NCI-H446 (cell line): ENCODE results near the gene WTIP.
"Not testable (repeated sequence)": the region's sequence is repeated elsewhere in the genome, so short reads cannot be mapped to it uniquely, and the experiment has no call there.

Experiments used
- DNase-seq, 2 experiments: peaks; one replicate each; lab custom pipeline; 2025; lab: John Stamatoyannopoulos, UW

Gene WTIP

GRCh38 chr19:34480971-34481841, at the start of gene WTIP:
TSS of gene WTIP (plus strand) at chr19:34481758. CDS start at chr19:34481975, 217 bp downstream.
- DNase-seq = no peak

- no peak for DNase-seq
These were observed 48.8 kb upstream of the WTIP start for GRCh38 chr19:34432797-34433196.

DNA sequence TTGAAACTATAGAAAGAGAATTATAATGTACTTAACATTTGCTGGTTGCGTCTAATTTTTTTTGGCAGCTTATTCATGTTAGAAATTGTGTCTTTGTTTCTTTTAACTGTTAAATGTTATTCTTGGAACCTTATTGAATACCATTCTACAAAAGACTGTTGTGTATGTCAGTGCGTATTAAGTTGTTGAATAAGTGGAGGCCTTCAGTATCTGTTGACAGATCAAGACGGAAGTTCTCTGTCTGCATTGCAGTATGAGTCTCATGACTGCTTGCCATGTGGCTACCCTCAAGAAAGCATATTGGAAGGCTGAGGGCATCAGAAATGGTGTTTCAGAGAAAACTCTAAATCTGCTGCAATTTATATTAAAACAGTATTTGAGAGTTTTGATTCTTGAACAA, 44.8 kb upstream of the WTIP start:
- no peak for DNase-seq

- DNase-seq = no peak
These were observed 33.4 kb upstream of the WTIP start for GRCh38 chr19:34448191-34448590.

DNA sequence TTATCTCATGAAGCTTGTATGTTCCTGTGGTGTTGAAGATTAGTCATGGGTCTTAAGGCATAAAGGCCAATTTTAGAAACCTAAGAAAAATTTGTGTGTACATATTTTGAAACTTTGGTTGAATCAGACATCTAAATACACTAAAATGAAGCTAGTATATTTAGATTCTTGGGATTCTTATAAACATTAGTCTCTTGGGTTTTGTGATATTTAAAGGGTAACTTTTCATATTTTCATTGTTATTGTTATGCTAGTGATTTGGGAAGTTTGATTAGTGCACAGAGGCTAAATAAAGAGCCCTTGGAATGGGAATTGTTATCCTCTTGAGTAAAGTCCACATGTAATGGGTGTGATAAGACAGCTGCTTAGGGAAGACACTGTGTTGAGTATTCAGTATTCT, 28.8 kb upstream of the WTIP start:
- DNase-seq = no peak

DNA sequence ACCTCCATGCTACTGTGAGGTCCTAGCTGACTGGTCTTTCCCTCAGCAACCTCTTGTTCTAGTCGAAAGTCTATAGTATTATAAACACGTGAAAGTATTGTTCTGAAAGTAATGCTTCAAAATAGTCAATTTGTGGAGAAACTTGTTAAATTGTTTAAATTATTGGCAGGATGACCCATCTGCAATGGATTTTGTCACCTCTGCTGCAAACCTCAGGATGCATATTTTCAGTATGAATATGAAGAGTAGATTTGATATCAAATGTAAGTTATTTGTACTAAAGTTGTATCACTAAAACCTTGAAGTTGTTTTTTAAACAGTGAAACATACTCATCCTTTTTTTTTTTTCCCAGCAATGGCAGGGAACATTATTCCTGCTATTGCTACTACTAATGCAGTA, 27.5 kb upstream of the WTIP start:
- DNase-seq = no peak

GRCh38 chr19:34454685-34455084, 26.9 kb upstream of the WTIP start:
- no peak for DNase-seq

DNA sequence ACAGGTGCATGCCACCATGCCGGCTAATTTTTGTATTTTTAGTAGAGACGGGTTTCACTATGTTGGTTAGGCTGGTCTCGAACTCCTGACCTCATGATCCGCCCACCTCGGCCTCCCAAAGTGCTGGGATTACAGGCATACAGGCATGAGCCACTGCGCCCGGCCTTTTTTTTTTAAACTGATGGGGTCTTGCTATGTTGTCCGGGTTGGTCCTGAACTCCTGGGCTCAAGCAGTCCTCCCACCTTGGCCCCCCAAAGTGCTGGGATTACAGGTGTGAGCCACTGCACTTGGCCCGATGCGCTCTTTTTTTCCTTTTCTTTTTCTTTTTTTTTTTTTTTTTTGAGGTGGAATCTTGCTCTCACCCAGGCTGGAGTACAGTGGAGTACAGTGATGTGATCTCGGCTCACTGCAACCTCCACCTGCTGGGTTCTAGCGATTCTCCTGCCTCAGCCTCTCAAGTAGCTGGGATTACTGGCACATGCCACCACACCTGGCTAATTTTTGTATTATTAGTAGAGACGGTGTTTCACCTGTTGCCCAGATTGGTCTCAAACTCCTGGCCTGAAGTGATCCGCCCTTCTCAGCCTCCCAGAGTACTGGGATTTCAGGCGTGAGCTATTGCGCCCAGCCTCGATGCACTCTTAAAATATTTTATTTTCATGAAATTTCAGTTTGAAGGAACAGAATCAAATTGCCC, 25.6 kb upstream of the WTIP start:
- DNase-seq = not testable (repeated sequence)

DNA sequence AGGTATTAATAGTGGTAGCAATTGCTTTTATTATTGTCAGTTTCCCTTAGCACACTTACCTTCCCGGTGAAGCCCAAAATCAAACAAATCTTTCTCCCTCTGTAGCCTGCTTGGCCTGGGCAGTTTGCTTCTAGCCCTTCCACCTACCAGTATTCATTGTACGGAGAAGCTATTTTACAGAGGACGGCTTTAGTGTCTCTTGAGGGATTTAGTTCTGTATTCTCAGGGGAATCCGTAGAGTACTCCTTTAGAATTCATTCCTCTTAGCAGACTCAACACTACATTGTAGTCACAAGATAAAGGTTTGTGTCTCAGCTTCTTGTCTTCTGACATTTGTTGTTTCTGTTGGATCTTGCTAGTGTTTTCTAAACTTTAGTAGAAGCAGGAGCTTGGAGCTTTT, 24.1 kb upstream of the WTIP start:
- DNase-seq = no peak

DNA sequence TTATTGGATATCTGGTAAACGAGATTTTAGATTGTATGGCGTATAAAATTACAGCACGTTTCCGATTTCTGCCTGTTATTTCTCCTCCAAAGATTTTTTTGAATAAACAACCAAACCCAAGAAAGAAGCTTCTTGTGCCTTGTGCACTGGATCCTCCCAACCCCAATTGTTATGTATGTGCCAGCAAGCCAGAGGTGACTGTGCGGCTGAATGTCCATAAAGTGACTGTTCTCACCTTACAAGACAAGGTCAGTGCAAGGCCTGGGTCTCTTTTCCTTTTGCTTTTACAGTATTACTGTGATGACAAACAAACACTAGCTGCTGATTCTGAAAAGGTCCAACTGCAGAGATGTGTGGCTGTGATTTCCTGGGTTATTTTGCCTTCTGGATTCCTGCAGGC, 22.9 kb upstream of the WTIP start:
- no peak for DNase-seq

DNA sequence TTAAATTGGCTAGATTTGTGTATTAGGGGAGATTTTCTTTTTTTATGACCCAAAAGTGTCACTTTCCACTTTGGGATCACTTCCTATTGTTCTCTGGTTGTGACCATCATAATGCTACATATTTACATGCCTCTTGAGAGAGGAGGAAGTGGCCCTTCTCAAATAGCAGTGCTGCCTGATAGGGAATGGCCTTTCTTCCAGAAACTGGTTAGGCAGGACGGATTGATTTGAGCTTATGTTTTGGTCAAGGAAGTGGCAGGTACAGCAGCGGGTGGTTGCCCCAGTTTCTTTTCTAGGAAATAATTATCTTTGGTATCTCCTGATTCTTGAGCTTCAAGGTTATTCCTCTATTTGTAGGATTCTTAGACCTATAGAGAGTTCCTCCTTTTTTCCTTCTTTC, 21.9 kb upstream of the WTIP start:
- DNase-seq = no peak

DNA sequence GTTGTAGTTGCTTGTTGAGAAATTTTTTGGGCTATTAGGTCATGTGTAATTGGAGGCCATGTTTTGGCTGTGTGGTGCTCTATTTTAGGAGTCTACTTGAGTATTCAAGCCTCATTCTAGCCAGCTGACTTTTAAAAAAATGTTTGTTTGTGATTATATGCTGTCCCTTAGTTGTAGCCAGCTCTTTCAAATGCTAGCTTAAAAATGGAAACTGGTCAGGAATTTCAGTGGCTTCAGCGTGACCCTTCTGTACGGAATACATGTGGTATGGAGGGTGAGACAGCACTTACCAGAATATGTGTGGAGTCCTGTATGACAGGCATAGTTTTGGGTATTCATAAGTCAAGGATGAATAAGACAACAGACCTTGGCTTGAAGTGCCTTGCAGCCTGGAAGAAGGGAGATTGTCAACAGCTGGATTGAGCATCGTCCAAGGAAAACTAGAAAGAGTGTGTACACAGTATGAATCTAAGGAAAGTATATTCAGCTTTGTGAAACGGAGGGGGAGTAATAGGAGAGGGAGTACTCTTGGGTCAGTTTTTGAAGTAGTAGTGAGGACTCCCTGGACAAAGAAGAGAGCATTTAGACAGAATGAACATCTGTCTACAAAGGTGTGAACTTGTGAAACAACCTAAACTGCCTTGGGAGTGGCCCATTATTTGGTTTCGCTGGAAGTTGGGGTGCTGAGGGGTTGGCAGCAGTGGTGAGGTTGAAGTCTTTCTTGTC, 20.0 kb upstream of the WTIP start:
- DNase-seq = no peak

GRCh38 chr19:34464785-34465184, 16.8 kb upstream of the WTIP start:
- not testable (repeated sequence) for DNase-seq

DNA sequence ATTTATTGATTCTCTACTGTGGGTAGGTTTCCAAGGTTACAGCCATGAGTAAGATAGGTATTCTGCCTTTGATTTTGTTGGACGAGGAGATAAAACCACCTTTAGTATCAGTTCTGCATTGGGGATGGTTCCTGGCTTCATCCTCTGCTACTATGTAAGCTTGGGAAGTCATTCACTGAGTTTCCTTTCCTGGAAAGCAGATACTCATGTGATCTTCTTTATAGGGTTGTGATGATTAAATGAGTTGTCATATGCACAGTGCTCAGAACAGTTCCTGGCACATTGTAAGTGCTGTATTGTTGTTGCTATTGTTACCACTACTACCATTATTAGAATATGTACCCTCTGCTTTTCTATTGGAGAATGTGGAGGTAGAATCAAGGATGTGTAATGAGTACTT, 13.1 kb upstream of the WTIP start:
- no peak for DNase-seq

GRCh38 chr19:34469026-34469425, 12.5 kb upstream of the WTIP start:
- DNase-seq = not testable (repeated sequence)

DNA sequence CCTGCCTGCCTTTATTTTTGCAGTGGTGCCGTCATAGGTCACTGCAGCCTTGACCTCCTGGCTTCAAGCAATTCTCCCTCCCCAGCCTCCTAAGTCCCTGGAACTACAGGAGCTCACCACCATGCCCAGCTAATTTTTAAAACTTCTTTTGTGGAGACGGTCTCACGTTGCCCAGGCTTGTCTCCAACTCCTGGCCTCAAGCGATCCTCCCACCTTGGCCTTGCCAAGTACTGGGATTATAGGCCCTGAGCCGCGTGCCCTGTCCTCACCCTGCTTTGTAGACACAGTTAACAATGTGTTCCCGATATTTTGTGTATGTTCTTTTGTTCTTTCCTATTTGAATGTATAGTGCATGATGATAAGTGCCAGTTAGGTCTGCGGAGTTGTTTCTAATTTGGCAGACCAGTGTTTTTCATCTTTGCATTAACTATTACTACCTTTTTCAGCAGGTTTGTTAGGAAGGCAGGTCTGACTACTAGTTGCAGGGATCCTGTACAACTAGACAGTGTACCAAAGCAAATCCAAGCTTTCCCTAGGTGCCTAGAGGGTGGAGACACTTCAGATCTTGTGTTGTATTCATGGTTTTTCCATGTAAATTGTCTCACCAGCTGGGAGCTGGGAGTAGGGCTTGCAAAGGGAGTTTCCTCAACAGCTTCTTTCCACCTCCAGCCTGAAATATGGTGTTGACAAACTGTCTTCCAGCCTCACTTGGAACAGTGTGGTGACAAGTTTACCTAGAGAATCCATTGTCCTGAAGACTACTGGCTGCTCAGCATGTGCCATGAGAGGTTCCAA, 9.5 kb upstream of the WTIP start:
- no peak for DNase-seq

GRCh38 chr19:34474233-34474989, 7.1 kb upstream of the WTIP start:
- no peak for DNase-seq

- DNase-seq = no peak
These were observed 6.3 kb upstream of the WTIP start for GRCh38 chr19:34475026-34475974.

DNA sequence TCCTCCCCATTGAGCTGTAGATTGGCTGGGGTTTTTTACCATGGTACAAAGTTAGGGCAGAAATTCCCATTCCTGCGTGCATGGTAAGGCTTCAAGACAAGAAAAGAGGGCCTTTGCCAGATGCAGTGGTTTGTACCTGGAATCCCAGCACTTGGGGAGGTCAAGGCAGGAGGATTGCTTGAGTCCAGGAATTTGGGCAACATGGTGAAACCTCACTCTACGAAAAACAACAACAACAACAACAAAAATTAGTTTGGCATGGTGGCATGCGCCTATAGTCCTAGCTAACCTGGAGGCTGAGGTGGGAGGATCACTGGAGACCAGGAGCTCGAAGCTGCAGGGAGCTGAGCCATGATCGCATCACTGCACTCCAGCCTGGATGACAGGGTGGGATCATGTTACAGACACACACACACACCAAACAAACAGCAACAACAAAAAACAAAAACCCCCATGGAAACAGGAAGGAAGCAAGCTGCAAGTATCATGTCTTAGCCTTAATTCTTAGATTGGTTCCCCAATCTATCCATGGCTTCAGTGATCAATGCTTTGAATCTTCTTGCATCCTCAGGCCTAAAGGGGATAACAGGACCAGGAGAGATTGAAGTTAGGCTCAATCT, 5.5 kb upstream of the WTIP start:
- DNase-seq = no peak

- DNase-seq = not testable (repeated sequence)
These were observed 3.1 kb upstream of the WTIP start for GRCh38 chr19:34478496-34478895.
